SW480 (cell line): ENCODE measurements around the gene SCAI.
"Not testable (repeated sequence)": the region's sequence is repeated elsewhere in the genome, so short reads cannot be mapped to it uniquely, and the experiment has no call there.

Experiments used
- DNase-seq: peaks from one replicate; pipeline ENCODE4 v3.0.0-alpha.2; 2016; ENCODE audit warnings: low spot score

SCAI gene

GRCh38 chr9:125028041-125028440 lies 115.3 kb downstream of the SCAI start:
- no peak for DNase-seq

GRCh38 chr9:125024917-125025316 lies 118.4 kb downstream of the SCAI start:
- no peak for DNase-seq

- DNase-seq: no peak
Measured at GRCh38 chr9:125021069-125021468, 122.3 kb downstream of the SCAI start.

GRCh38 chr9:125015655-125016054 lies 127.7 kb downstream of the SCAI start:
- DNase-seq: not testable (repeated sequence)

GRCh38 chr9:125012013-125012412 lies 131.3 kb downstream of the SCAI start:
- DNase-seq: not testable (repeated sequence)

GRCh38 chr9:125008599-125008998 lies 134.7 kb downstream of the SCAI start:
- DNase-seq: no peak

GRCh38 chr9:125003332-125003731 lies 140.0 kb downstream of the SCAI start:
- no peak for DNase-seq

- DNase-seq: no peak
Measured at GRCh38 chr9:124983698-124984097, 159.6 kb downstream of the SCAI start.

GRCh38 chr9:124980431-124980830 lies 162.9 kb downstream of the SCAI start:
- DNase-seq: no peak

GRCh38 chr9:124975131-124975530 lies 168.2 kb downstream of the SCAI start:
- DNase-seq: no peak

- no peak for DNase-seq
Measured at GRCh38 chr9:124973807-124974206, 169.5 kb downstream of the SCAI start.

GRCh38 chr9:124972241-124972770 lies 171.0 kb downstream of the SCAI start:
- no peak for DNase-seq

- no peak for DNase-seq
Measured at GRCh38 chr9:124969401-124969800, 173.9 kb downstream of the SCAI start.

- DNase-seq: no peak
Measured at GRCh38 chr9:124968238-124968637, 175.1 kb downstream of the SCAI start.

GRCh38 chr9:124965775-124966568 lies 177.4 kb downstream of the SCAI start:
- DNase-seq: peak; percentile 32

- no peak for DNase-seq
Measured at GRCh38 chr9:124964604-124965003, 178.7 kb downstream of the SCAI start.

GRCh38 chr9:124964056-124964455 lies 179.3 kb downstream of the SCAI start:
- DNase-seq: no peak

- no peak for DNase-seq
Measured at GRCh38 chr9:124960409-124960752, 182.9 kb downstream of the SCAI start.

GRCh38 chr9:124959671-124960408 lies 183.5 kb downstream of the SCAI start:
- DNase-seq: not testable (repeated sequence)

GRCh38 chr9:124954255-124954654 lies 189.1 kb downstream of the SCAI start:
- DNase-seq: no peak

- DNase-seq: no peak
Measured at GRCh38 chr9:124950050-124950718, 193.1 kb downstream of the SCAI start.

- no peak for DNase-seq
Measured at GRCh38 chr9:124949387-124949786, 193.9 kb downstream of the SCAI start.
